ENCODE measurements around the gene DAPK2.
A peak's percentile ranks its signal among the peaks of the same experiment; 100 is the strongest.

The DAPK2 gene

DNA sequence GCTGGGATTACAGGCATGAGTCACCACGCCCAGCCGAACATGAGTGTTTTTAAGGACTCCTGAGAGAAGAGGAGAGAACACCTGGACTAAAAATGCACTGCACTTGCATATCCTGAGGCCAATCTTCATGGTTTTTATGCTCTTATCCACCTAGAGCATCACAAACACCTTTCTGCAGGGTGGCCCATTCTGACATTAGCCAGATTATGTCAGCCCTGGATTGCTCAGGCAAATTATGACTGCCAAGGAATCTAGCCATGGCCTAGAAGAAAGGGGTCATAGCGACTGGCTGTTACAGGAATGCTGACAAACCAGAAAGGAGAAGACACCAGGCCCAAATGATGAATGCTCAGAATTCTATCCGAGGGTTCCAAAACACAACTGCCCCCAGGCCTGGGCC lies 171.7 kb downstream of the DAPK2 start:
- no peak for DNase-seq

DNA sequence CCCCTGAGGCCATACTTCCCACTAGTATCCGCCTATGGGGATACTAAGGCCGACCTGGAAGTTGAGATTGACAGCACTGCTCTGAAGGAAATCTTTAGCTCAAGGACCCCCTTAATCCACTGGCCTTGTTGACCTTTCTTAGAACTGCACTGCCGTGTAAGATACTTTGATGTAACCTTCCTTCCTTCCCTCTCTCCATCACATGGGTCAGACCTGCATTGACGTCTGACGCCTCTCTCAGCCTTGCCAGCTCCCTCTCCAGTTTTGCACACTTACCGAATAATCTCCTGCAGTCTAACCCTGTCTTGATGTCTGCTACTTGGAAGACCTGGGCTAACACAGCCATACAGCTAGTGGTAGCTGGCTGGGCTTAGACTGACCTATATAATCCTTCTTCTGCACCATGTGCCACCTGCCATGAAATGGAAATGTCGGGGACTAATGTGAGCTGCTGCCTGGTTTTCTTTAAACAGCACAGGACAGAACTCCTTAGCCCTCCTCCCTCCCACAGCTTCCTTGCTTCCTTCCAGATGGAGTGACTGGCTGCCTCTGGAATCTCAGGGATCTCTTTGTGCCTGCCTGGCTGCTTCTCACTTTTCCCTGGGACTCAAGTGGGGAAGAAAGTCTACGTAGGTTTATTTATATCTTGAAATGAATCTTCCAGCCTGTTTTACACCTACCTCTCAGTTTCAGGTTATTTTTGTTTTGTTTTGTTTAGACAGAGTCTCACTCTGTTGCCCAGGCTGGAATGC lies 173.3 kb downstream of the DAPK2 start:
- peak in 6 of 58 donors; percentile 2 to 48 (median 14) for DNase-seq

DNA sequence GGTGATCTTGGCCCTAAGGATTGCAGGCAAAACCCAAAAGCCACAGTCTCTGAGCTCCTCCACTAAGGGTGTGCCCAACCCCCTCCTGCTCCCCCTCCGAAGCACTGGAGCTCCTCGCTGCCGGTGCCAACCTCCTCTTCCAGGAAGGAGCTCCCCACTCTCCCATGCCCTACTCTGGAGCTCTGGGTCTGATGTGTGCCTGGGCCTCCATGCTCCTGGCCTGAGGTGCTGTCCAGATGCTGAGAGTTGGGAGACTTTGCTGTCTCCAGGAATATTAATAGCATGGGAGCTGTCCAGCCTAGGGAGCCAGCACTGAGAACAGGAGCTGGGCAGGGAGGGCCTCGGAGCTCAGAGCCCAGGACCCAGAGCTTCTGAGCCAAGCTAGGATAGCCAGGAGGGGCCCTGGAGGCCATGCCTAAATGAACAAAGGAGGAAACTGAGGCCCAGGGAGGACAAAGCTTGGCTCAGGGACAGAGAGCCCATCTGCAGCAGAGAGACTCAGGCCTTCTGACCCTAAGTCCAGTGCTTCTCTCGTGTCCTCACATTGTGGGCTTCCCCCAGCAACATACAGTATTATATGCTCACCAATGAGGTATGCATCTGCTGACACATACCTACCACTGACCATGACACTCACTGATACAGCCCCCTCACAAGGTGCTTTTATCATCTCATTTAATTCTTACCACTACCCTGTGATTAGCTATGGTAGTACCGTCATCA lies 175.6 kb downstream of the DAPK2 start:
- no peak for DNase-seq

DNA sequence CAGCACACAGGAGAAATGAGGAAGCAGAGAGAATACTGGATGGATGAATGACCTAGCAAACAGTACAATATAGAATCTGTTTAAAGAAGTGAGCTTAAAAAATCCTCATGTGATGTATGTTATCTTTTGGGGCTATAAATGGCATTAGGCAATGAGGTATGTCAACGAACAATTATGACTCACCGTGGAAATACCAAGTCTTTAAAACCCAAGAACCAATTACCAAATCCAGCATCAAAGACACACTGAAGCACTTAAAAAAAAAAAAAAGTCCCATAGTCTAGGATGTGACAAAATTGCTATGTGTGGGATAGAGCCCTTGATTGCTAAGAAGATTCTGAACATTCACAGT lies 176.3 kb downstream of the DAPK2 start:
- DNase-seq: peak in 1 of 58 donors; percentile 18

DNA sequence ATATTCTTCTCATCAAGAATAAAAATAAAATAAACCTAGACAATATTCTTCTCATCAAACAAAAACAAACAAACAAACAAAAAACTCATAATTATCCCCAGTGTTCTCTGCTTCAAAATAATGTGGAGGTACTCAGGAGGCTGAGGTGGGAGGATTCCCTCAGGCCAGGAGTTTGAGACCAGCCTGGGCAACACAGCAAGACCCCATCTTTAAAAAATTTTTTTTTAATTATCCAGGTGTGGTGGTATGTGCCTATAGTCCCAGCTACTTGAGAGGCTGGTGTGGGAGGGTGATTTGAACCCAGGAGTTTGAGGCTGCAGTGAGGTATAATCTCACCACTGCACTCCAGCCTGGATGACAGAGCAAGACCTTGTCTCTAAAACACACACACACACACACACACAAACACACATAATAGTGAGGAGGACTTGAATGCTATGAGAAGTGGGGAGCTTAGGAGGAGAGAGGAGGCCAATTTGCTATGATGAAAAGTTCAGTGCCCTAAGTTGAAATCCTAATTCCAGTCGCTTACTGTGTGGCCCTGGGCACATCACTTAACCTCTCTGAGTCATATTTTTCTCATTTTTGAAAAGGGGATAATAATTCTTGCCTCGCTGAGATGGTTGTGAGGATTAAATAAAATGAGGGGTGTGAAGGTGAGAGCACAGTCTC lies 176.8 kb downstream of the DAPK2 start:
- DNase-seq: no peak

DNA sequence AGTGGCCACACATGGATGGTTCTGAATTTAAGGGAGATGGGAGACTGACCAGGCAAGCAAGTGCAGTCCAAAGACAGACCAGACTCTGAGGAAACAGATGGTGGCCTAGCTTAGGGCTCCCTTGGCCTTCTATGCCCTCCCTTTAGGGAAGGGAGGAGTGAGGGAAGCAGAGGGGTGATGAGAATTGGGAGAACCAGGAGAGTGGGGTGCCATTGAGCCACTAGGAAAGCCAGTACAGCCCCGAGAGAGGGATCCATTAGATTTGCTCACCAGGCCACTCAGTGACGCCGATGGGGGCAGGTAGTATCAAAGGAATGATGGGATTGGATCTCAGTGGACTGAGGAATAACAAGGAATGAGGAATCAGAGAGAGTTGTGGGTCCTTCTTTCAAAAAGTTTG lies 182.1 kb downstream of the DAPK2 start:
- DNase-seq: no peak

DNA sequence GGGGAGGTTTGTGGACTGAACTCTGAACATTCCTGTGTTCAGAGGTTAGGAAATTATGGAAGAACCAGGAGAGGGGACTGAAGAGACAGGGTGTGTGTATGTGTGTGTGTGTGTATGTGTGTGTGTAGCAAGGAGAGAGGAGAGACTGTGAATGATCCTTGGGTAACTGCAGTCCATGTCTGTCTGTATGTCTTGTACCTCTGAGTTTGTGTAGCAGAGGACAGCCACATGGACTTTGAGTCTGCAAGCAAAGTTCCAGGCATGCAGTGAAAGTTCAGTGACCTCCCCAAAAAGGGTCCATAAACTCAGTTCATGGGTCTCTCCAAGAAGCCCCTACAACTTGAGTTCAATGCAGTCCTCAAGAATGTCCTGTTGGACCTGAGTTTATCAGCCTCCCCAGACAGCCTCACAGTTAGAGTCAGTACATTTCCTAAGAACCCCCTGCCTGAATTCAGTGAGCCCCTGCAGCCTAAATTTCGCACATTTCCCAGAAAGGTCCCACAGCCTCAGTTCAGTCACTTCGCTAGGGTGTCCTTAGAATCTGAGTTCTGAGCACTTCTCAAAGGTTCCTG lies 184.3 kb downstream of the DAPK2 start:
- DNase-seq: no peak

DNA sequence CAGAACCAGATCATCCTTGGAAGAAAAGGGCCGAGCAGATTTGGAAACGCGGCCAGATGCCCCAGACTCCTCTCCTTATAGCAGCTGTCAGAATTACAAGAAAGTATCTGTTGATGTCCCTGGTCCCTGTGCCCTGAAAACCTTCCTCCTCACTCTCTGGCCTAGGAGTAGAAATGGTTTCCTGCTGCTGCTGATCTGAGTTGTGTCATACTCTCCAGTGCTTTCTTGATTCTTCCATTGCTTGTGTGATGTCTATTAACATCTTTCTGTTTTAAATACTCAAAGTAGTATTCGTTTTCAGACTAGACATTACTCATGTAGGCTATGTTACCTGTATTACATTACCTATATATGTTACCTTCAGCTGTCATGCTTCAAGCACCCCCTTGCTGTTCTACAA lies 185.7 kb downstream of the DAPK2 start:
- no peak for DNase-seq

DNA sequence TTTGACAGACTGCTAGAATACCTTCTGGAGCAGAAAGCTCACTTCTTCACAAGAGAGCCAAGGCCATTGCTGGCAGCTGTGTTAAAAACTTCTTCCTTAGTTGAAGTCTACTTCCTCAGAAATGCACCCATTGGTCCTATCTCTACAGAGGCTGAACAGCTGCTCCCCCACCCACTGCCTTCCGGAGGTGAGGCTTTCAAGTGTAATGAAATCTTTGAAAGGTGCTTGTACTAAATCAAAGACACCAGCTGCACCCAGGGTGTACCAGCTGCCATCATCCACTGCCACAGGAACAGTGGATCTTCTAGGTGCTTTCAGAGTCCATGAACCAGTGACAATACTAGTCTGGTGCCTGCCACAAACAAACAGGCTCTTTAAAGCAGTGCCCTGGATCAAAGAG lies 186.1 kb downstream of the DAPK2 start:
- DNase-seq: no peak

DNA sequence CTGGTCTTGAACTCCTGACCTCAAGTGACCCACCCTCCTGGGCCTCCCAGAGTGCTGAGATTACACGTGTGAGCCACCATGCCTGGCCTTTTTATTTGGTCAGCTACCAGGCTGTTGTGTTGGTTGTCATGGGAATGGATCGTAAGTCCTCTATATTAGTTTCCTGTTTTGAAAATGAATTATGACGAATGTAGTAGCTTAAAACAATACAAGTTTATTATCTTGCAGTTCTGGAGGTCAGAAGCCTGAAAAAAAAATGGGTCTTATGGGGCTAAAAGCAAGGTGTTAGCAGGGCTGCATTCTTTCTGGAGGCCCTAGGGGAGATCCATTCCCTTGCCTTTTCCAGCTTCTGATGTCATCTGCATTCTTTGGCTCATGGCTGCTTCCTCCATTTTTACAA lies 187.4 kb downstream of the DAPK2 start:
- DNase-seq: no peak

DNA sequence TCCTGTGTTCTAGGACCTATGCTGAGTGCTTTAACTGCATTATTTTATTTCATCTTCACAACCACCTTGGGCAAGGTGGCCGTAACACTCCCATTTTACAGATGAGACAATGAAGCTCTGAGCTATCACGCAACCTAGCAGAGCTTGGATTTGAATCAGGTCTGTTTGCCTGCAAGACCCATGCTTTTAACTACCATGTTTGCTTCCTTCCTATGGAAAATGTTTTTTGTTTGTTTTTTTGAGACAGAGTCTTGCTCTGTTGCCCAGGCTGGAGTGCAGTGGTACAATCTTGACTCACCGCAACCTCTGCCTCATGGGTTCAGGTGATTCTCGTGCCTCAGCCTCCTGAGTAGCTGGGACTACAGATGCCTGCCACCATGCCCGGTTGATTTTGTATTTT lies 187.8 kb downstream of the DAPK2 start:
- no peak for DNase-seq

DNA sequence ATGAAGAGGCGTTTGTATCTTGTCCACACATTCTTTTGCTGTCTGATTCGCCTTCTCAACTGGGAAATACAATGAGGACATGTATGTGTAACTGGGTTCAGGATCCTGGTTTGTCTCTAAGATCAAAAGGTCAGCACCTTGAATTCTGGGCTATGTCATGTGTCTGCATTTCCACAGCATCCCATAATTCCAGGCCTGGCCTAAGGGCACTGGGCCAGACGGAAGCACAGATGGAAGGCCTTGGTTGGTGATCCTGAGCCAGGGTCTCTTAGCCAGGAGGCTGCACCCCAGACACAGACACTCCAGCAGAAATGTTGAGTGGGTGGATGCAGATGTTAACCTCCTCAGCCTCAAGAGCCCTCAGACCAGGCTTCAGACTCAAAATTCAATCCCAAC lies 188.8 kb downstream of the DAPK2 start:
- DNase-seq: no peak
